DMS53 treated with DMSO at 0.1 percent for 48 hours (cell line): ENCODE results near the gene SMPD3.

Experiments used
- DNase-seq: peaks from one replicate; lab custom pipeline; 2025; ENCODE audit not compliant: unreplicated experiment; lab: John Stamatoyannopoulos, UW

The SMPD3 gene

DNA sequence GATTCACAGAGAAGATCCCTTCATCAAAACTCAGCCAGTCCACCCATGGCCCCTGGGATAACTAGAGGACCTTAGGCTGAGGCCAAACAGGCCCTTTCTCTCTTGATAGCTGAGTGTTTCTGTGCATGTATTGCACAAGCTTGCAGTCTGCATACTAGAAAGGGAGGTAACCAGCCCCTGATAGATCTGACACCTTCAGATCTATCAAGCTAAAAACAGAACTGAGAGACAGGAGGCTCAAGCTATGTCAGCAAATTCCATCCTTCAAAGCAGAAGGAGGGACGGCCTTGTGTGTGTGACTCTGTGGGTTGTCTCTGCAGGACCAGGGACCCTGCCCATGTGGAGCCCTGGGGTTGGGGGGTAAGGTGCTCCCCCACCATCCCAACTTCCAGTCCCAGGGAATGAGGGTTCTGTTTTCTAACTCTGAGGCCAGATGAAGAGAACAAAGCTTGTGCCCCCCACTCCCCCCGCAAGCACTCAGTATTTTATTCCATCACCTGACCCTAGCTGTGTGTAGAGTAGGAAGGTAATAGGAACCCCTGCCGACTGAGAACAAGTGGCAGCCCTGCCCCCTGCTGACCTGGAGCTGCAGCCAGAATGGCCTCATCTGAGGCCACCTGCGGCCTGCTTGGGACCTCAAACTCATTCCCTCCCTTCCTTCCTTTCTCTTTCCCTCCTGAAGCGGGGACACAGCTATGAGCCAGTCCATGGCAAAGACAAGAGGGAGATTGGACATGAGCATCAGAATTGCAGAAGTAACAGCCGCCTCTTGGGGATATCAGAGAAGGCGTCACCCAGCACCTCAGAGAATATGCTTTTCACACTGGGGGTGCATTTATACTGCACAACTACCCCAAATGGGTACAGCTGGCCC is 63.8 kb downstream of the SMPD3 start:
- DNase-seq: no peak

- no peak for DNase-seq
Observed at GRCh38 chr16:68383858-68384257, 64.5 kb downstream of the SMPD3 start.

DNA sequence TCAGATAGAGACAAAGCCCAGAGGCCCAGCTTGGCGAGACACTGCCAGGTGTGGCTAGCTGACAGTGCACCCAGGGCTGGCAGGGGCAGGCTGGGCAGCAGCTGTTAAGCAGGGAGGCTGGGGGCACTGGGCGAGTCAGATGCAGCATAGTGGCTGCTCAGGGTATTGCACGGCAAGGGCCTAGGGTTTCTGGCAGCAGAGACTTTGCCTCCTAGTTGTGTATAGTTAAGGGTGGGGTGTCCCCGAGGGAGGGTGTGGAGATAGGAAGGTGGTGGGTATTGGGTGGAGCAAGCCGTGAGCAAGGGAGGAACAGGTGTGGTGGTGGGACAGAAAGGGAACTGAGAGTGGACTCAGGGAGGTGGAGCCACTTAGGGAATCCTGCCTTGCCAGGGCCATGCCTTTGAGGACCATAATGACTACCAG is 66.0 kb downstream of the SMPD3 start:
- no peak for DNase-seq

DNA sequence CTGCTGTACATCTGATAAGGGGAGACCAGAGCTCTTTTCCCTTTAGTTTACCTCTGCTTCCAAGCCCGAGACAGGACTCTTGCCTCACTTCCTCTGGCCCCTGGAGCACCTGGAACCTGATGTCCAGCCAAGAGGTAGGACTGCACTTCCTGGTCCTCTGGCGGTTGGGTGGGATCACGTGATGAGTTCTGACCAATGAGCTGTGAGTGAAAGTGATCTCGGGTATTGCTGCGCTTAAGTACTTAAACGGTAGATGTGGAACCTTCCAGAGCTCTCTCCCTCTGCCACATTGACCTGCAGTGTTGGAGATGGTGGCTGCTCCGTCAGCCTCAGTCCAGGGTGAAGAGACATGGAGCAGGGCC is 67.0 kb downstream of the SMPD3 start:
- no peak for DNase-seq

GRCh38 chr16:68380676-68381362 is 67.5 kb downstream of the SMPD3 start:
- no peak for DNase-seq

DNA sequence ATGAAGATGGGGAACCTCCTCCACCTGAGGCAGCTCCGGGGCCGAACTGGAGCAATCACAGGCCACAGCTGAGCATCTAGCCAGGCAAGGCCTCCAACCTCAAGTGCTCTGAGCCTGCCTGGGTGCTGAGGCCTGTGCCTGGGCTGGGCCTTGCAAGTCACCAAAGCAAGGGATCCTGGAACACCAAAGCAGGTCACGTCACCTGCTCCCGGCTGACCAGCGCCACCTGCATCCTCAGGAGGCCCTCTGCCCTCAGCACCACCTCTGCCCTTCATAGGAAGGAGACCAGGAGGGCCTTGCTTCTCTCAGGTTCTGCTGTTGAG is 68.0 kb downstream of the SMPD3 start:
- no peak for DNase-seq

DNA sequence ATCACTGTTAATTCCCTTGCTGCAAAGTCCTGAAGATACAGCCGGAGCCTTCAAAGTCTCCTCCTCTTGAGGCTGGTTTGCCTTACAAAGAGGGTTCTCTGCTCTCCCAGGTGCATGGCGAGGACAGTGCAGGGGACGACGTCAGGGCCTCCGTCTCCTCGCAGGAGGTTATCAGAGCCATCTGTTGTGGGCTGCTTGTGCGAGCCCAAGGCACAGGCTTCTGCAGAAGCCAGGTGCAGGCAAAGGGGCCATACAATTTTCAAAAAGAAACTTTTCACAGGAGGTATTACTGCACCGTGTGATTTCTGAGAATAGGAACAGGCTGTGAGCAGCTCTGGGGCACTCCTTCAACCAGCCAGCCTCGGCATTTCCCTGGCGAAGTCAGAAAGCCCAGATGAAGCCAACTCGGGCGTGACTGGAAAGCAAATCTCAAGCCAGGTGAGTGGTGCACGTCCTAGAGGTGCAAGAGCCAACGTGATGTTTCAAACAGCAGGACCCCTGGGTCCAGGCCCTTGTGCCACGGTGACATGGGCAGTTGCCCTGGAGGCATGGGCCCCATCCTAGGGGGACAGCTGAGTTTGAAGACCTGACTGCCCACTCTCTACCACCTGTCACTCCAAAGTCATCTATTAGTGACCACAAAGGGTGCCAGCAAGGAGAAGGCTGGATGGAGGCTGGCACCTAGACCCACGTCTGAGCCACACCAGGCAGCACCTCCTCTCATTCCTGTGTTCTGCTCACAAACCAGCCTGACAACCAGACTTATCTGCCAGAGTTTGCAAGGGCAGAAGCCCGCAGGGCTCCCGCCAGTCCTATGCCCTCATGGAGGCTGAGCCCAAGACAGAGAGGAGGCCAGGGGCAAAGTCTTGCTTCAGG is 68.6 kb downstream of the SMPD3 start:
- DNase-seq: no peak

DNA sequence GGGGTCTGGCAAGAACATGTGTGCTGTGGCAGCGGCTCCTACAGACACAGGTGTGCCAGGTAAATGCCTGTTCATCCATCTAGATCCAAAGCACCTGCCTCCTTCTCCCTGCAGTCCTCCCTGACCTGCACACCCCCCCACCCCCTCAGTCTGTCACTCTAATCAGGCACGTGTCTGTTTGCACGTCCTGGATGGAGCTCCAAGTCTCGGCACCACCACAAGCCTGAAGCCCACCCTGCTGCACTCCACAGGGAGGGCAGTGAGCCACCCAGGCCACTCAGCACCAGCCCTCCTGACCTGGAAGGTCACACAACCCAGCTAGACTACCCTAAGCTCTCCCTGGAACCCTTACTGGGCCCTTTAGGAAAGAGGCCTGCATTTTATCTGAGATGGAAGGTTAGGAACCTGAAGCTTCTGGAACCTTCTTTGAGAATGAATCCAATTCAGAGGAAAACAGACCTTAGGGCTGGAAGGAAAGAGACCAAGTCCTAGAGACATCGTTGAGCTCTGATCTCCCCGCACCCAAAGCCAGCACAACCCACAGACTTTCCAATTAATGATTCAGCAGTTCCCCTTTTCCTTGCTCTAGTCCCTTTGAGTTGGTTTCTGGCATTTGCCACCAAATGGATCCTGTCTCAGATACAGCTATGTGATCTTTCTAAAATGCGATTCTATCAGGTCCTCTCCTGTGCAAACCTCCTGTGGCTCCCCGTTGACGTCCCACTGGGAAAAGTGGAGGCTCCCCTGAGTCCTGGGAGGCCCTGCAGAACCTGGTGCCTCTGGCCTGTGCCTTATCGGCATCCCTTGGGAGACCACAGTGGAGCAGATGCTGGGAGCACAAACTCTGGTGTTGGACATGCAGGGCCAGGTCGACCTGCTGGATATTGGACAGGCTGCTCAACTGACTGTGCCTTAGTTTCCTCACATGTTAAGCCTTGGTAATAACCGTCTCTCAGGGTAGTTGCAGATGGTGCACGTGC is 69.6 kb downstream of the SMPD3 start:
- no peak for DNase-seq

DNA sequence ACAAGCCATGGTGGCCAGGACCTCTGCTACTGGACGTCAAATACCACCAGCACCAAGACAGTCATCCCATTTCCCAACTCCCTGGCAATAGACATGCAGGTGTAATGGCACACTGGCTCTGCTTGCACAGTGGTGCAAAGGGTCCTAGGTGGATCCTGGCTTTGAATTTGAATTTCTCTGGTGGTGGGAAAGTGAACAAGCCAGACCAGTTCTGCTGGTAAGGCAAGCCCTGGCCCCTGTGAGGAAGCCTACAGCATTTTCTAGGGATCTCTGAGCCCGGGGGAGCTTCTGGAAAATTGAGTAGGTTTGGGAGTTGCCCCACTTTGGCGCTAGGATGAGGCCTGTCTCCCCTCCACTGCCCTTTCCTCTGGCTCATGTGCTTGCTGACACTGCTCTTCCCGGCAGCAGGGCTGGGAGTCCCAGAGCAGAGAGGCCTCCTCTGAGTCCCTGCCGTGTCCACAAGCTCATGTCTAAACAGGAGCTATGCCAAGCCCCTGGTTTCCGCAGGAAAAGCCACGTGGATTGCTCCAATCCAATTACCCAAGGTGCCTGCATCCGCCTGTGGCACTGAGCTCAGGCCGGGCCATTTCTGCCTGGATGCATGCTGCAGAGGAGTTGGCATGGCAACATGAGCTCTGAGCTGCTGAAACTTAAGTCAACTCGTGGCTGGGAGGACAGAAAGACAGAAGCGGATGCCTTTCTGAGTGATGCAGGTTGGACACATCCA is 70.5 kb downstream of the SMPD3 start:
- no peak for DNase-seq

DNA sequence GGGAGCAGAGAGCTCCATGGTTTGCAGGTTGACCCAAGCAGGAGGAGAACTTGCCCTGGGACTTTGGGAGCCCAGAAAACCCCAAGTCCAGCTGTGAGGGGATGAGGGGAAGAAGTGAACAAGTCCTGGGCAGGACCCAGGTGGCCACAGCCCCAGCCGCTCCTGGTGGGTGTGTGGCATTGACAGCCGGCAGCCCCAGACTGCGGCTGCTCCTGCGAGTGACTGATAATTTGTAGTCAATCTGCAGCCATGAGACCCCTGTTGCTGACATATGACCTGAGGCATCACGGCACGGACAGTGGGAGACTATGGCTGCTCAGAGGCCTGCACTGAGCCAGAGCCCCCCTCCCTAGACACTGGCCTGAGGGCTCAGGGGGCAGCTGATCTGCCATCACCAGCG is 71.1 kb downstream of the SMPD3 start:
- no peak for DNase-seq

DNA sequence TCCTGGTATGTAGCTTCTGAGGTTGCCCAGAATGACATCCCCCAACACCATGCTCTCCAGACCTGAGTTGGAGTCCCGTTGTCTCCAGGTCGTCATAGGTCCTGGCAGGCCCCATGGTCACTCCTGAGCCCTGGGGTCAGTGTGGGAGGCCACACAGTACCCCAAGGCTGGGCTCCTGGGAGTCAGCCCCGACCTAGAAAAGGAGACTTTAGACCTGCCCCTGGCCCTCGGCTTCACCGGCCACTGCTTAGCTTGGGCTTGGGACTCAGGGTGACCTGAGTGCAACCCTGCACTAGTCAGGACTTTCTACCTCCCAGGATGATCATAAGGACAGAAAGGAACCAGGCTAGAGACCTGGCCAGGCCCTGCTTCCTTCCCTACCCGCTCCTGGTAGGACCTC is 71.7 kb downstream of the SMPD3 start:
- no peak for DNase-seq

GRCh38 chr16:68375801-68376536 is 72.3 kb downstream of the SMPD3 start:
- DNase-seq: no peak

- DNase-seq: no peak
Observed at GRCh38 chr16:68374961-68375660, 73.2 kb downstream of the SMPD3 start.

GRCh38 chr16:68374246-68374805 is 74.0 kb downstream of the SMPD3 start:
- DNase-seq: no peak

DNA sequence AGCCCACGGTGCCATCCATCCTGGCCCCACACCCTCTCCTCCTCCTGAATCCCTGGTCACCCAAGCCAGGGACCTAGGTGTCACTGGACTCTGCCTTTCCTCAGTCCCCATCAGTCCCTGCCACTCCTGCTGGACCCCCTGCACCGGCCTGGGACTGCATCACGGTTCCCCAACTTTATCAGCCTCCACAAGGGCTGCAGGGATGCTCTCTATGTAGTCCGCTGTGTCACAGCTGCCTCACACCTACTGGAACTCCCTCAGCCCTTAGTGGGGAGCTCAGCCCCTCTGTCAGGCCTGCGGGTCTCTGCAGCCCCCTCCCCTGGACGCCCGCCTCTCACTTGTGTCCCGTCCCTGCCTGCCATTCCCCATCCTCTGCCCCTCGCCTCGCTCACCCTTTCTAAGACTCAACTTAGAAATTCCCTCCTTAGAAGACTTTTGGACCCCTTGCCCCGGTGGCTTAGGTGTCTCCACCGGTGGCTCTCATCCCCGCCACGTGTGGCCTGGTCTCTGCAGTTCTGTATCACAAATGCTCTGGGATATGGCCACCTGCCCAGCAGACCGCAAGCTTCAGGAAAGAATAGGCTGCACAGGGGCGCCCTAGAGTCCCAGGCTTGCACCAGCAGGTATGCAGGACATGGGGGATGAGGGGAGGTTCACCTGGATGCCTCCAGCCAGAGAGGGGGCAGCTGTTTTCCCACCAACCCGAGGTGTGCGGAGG is 74.6 kb downstream of the SMPD3 start:
- no peak for DNase-seq

DNA sequence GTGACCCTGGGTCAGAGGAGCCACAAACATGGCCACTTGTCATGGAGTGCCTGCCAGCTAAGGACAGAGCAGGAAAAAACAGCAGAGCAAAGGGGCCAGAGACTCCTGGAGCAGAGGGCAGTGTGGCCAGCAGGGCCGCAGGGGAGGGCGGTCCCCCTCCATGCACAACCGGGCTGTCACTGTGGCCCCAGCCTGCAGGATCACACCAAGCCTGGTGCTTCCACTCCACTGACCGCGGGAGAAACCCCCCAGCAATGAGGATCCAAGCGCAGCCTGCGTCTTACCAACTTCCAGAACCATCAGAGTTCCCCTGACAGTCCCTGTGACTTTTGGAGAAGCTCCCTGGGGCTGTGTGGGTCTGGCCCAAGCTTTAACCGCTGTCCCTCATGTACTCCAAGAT is 75.5 kb downstream of the SMPD3 start:
- DNase-seq: no peak

- DNase-seq: no peak
Observed at GRCh38 chr16:68372381-68372720, 76.0 kb downstream of the SMPD3 start.
